Adipose tissue (tissue), 3 donors: ENCODE data around the gene FAM20C. TPM values are rescaled to one million over a fixed set of nuclear protein-coding genes. Genes with fewer than 3 reads are reported as not detected.
"Not testable (repeated sequence)": the region's sequence is repeated elsewhere in the genome, so short reads cannot be mapped to it uniquely, and the experiment has no call there.

Source experiments
- H3K27ac ChIP-seq: one replicate; pipeline ENCODE4 v1.5.1; 2013; ENCODE audit warnings: low read depth, low read length
- WGBS, 3 donors: extraction: QIAGEN DNeasy Blood & Tissue Kit; methylation state at CpG; one replicate each; pipeline ENCODE4 v1.1.7; 2013; 5-methylcytosine and 5-hydroxymethylcytosine counted together
- polyA plus RNA-seq, 3 donors: library from polyadenylated mRNA; stranded (reverse); fragments of 200-250 nt; gene quantifications; one replicate each; pipeline ENCODE4 v1.2.3, GENCODE V29; 2013
- donor health status: healthy with polysubstance abuse.
- donor health status: Bipolar disorder and iron deficiency.
- donor health status: healthy.

The FAM20C gene
- polyA plus RNA-seq, 3 donors: 16.0 to 105 (median 34.3) TPM

- 89 to 94% (median 94%) methylated on average over 31 of the region's 31 CpGs for WGBS, 3 donors
- H3K27ac ChIP-seq: no peak overlapping the region
These were observed 21.6 kb upstream of the FAM20C start for GRCh38 chr7:170551-171363.

GRCh38 chr7:171364-171904, 20.9 kb upstream of the FAM20C start:
- 53 to 89% (median 86%) methylated on average over 27 of the region's 27 CpGs for WGBS, 3 donors

DNA sequence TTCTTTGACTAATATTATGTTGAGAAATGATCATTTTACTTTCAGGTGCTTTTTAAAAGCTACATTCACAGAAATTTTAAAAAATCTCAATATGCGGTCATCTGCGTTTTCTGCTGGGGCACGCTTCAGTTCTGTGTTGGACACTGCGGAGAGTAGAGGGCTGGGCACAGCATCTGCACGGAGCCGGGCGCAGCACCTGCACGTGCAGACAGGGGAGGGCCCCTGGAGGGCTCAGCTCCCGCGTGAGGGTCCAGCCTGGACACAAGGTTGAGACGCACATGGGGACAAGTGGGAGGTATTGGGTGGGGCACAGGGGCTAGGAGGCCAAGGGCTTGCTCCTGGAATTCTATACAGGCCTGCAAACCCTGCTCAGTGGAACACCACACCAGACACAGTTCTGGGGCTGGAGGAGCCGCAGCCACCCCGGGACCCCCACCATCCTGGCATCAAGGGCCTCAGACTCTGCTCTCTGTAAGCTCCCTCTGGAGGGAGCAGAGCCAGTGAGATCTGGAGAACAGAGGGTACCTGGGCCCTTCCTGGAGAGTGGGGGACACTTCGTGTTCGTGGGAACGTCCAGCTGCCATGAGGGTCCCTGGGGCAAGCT, 20.4 kb upstream of the FAM20C start:
- no peak overlapping the region for H3K27ac ChIP-seq
- WGBS, 3 donors: 89 to 92% (median 91%) methylated on average over 16 of the region's 16 CpGs

More at GRCh38 chr7:171364-171904, 20.9 kb upstream of the FAM20C start:
- no peak overlapping the region for H3K27ac ChIP-seq

DNA sequence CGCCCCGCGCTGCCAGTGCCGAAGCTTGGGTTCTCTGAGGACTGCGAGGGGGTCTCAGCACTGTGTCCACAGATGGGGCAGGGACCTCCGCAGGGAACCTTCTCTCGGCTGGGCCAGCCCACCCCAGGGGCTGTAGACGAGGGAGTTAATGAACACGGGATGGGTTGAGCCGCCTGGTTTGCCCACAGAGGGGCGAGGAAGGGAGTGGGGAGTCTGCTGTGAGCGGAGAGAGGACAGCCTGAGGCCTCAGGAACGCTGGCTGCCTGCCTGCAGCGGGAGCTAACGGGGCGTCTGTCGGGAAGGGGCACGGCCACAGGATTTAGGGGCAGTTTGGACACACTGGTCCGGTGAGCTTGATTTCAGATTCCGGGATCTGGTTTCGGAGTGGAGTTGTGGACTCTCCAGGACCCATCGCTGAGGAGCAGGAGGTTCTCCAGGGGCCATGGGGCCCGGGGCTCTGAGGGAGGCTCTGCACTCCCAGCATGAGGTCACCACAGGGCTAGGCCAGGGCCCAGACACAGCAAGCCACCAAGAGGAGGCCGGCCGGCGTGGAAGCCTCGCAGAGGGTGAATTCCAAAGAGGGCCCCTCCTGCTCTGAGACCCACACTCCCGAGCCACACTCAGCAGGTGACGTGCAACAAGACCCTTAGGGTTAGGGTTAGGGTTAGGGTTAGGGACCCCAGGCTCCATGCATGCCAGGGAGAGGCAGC, 19.0 kb upstream of the FAM20C start:
- H3K27ac ChIP-seq: no peak overlapping the region
- WGBS, 3 donors: 78 to 85% (median 82%) methylated on average over 27 to 29 of the region's 29 CpGs

DNA sequence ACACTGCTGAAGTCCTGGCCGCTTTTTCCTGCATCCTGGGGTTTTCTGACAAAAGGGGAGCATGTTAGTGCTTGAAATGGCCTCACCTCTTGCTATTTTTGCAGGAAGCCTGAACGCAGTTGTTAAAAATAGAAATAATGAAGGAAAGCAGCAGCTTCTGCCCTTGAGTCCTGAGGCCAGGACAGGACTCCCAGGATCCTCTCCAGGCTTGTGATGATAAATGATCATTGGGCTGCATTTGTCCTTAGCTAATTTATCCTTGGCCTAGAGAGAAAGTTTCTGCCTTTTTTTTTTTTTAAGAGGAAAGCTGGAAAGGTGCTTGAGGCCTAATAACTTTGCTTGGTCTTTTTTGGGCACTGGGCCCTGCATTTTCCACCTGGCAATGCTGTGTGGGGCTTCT, 17.7 kb upstream of the FAM20C start:
- 67 to 83% (median 70%) methylated on average over 2 of the region's 2 CpGs for WGBS, 3 donors
- no peak overlapping the region for H3K27ac ChIP-seq

DNA sequence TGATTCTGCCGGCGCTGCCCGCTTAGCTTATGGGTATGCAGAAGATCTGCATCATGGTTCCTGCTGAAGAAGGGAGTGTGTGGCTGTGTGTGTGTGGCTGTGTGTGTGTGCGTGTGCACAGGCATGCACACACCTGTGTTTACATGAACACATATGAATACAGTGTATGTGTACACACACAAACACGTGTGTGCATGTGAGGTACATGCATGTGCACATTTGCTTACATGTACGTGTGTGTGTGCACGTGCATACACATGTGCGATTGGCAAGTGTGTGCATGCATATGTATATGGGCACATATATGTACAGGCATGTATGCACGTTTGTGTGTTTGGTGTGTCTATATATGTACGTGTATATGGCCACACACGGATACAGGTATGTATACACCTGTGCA, 16.4 kb upstream of the FAM20C start:
- WGBS, 3 donors: 90 to 94% (median 93%) methylated on average over 11 of the region's 11 CpGs
- no peak overlapping the region for H3K27ac ChIP-seq

GRCh38 chr7:176381-176780, 16.0 kb upstream of the FAM20C start:
- 79 to 85% (median 83%) methylated on average over 9 of the region's 9 CpGs for WGBS, 3 donors

DNA sequence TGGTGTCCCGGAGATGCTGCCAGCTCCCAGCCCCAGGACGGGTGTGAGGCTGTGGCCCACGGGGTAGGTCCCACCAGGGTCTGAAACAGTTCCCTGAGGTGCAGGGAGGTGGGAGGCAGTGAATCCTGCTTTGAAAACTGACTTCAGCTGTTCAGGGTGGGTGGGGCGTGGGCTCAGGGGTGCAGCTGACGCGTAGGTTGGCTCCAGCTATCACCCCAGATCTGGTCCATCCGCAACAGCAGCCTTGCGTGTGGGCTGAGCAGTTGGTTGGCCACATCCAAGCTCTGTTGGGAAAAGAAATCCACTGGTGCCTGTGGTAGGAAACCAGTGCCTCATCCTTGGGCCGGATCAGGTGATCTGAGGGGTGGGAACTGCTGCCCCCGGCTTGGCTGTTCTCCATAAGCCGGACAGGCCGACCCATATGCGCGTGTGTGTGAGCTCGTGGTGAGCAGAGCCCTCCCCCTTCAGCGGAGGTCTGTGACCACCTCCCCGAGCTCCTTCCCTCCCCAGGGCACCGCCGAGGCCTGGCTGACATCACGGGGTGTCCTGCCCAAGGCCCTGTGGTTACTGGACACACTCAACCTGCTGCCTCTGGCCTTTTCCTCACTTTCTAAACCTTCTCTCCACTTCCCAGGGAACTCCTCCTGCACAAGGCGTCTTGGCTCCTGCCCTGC, 15.4 kb upstream of the FAM20C start:
- 86 to 89% (median 88%) methylated on average over 19 to 21 of the region's 21 CpGs for whole genome bisulfite sequencing, 3 donors
- H3K27ac ChIP-seq: no peak overlapping the region

More at GRCh38 chr7:176381-176780, 16.0 kb upstream of the FAM20C start:
- H3K27ac ChIP-seq: no peak overlapping the region

GRCh38 chr7:178444-178843, 13.9 kb upstream of the FAM20C start:
- H3K27ac ChIP-seq: no peak overlapping the region
- WGBS, 3 donors: 82 to 92% (median 91%) methylated on average over 28 of the region's 28 CpGs

GRCh38 chr7:179209-179681, 13.1 kb upstream of the FAM20C start:
- H3K27ac ChIP-seq: no peak overlapping the region
- 60 to 71% (median 69%) methylated on average over 19 of the region's 19 CpGs for WGBS, 3 donors

DNA sequence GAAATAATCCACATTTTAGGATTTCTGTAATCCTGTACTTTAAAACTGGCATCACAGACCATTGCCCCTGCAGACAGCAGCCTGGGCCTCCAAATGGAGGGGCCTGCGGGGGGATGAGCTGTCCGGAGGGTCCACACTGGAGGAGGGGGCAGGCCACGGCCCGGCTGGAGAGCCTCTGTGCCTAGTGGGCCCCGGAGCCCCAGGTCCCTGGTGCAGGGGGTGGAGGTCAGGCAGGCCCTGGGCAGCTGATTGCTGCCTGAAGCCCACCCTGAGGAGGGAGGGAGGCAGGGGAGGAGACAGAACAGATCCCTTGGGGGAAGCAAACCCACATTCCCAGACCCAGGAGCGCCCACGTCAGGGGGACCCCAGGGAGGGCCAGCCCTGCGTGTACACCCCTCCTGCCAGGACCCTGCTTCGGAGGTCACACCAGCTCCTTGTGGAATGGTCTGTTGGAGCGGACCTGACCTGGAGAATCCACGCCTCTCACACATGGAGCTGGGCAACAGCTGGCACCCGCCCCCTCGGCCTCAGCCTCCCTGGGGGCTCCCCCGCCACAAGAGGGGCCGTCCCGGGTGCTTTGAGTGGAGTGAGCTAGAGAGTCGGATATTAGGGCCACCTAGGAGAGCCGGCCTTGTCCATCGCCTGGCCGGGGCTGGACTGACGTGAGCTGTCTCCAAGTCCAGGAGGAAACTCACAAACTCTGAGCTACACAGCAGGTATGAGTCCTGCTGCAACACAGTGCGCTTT, 12.2 kb upstream of the FAM20C start:
- no peak overlapping the region for H3K27ac ChIP-seq

DNA sequence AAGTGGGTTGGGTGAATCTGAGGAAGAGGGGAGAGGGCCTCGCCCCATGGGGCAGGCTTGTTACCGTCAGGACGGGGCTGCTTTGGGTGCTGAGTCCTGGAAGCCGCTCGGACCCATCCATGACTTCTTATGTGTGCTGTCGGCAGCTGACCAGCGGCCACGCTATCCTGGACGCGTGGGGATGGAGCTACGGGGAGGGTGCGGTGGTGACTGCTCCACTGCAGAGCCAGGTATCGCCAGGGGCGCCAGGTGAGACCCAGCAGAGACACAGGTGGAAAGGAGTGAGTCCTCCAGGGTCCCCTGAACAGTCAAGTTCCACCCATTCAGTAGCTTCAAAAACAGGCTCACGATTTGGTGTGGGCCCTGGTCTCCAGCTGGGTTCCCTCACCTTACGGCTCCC, 10.6 kb upstream of the FAM20C start:
- no peak overlapping the region for H3K27ac ChIP-seq
- 93% methylated on average over 16 of the region's 16 CpGs for WGBS, 3 donors

More for the DNA sequence above, 12.2 kb upstream of the FAM20C start:
- 88 to 92% (median 90%) methylated on average over 20 to 22 of the region's 22 CpGs for WGBS, 3 donors

- not testable (repeated sequence) for H3K27ac ChIP-seq
- WGBS, 3 donors: 81 to 90% (median 86%) methylated on average over 3 to 4 of the region's 11 CpGs
These were observed 9.9 kb upstream of the FAM20C start for GRCh38 chr7:182502-182901.

GRCh38 chr7:183496-184292, 8.7 kb upstream of the FAM20C start:
- H3K27ac ChIP-seq: no peak overlapping the region
- 80 to 84% (median 83%) methylated on average over 30 of the region's 30 CpGs for WGBS, 3 donors

DNA sequence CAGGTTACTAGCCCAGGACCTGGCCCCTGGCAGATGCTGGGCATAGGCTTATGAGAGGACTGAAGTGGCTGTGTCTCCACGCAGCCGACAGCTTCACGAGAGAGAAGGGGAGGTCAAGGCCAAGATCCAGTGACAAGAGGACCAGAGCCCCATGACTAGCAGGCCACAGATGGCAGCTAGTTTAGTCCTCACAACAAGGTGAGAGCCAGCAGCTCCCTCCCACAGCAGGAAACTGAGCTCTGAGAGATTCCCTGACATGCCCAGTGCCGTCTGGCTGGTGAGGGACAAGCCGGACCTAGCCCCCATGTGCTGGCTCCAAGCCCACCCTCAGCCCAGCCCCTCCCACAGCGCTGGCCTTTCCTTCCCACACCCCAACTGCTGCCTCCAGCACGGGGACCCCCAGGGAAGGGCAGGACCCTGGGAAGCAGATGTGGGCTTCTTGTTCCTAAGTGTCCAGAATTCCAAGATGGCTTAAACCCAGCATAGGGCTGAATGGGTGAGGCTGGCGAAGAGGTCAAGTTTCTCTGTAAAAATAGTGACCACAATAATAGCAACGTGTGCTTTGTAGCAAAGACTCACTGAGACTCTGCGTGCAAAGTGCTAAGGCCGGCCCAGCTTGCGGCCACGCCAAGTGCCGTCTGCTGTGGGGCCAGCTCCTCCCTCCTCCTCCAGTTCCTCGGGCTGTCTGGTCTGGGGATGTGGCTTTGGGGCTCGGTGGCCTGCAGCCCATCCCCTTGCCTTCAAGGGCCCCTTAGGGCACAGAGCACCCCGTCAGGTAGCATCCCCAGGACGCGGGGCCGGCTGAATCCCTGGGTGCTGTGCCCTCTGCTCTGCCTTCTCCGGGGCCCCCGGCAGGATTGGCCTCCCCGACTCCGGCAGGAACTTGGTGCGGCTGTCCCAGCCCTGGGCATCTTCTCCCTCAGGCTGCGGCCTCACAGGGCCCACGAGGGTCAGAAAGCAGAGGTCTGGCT, 7.8 kb upstream of the FAM20C start:
- WGBS, 3 donors: 70 to 76% (median 75%) methylated on average over 27 of the region's 27 CpGs
- H3K27ac ChIP-seq: no peak overlapping the region
